Peyer's patch (tissue), 4 donors: ENCODE measurements around the gene INSRR.

Source experiments
- POLR2A ChIP-seq, 2 donors: fragments of 450-650 bp; IDR thresholded peaks; one replicate each; pipeline ENCODE4 v1.5.1; 2017; ENCODE audit warnings: antibody characterized with exemption in 2 of 2, mild to moderate bottlenecking in 2 of 2, moderate library complexity in 2 of 2
- TF ChIP-seq, protein P1 (sequence below), 6 experiments: fragments of 450-650 bp in 4 of 6; fragments of 200-600 bp in 2 of 6; sonication (generic) in 1 of 6; IDR thresholded peaks; one replicate each; pipeline ENCODE4 v1.5.1; 2017 to 2019; ENCODE audit warnings: antibody characterized with exemption in 6 of 6, mild to moderate bottlenecking in 3 of 6, moderate library complexity in 1 of 6

- TF ChIP-seq, protein P1, sequence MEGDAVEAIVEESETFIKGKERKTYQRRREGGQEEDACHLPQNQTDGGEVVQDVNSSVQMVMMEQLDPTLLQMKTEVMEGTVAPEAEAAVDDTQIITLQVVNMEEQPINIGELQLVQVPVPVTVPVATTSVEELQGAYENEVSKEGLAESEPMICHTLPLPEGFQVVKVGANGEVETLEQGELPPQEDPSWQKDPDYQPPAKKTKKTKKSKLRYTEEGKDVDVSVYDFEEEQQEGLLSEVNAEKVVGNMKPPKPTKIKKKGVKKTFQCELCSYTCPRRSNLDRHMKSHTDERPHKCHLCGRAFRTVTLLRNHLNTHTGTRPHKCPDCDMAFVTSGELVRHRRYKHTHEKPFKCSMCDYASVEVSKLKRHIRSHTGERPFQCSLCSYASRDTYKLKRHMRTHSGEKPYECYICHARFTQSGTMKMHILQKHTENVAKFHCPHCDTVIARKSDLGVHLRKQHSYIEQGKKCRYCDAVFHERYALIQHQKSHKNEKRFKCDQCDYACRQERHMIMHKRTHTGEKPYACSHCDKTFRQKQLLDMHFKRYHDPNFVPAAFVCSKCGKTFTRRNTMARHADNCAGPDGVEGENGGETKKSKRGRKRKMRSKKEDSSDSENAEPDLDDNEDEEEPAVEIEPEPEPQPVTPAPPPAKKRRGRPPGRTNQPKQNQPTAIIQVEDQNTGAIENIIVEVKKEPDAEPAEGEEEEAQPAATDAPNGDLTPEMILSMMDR (IDR thresholded peaks at IDR 0.05), result no peak
- no peak for TF ChIP-seq POLR2A (IDR thresholded peaks at IDR 0.05)
Observed at GRCh38 chr1:156839426-156840109, 19.3 kb downstream of the INSRR start.
